ENCODE data around the gene USP48. TPM values are rescaled to one million over a fixed set of nuclear protein-coding genes. Genes with fewer than 3 reads are reported as not detected.
A peak's percentile ranks its signal among the peaks of the same experiment; 100 is the strongest.

USP48 gene
- polyA plus RNA-seq, 1 experiment, result 43.6 TPM

DNA sequence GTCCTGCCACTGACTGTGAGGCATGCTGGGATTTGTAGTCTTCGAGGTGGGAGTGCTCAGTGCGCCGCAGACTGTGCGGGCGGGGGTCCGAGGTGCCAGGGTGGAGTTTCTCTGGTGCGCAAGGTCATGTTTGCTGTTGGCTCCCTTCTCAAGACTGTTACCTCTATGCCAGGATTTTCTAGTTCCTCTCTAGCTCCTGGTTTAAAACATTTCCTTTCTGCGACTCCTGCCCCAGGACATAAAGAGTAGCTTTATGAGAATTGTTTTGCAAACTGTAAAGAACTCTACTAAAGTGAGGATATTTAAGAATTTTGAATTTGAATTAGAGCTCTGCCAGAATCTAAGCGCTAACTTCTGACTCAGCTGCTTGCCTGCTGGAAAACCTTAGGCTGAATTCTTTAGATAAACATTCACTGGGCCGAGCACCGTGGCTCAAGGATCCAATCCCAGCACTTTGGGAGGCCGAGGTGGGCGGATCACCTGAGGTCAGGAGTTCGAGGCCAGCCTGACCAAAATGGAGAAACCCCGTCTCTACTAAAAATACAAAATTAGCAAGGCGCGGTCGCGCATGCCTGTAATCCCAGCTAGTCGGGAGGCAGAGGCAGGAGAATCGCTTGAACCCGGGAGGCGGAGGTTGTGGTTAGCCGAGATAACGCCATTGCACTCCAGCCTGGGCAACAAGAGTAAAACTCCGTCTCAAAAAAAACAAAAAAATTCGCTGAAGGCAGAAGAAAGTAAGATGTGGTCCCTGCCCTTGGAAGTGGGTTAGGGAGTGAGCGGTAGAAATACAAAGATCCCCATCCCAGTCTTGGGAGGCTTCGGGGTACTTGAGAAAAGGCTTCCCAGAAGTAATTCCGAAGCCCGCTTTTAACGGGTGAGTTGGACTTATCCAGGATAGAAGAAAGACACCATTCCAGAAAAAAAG lies 992 bp upstream of the USP48 start:
- Histone ChIP-seq H3K9me3 (ENCODE audit: control insufficient read depth, insufficient read depth, low read length) (no peaks in the 10 kb centered on the region; the same call in 1 of the 2 replicates), H3K27me3 (ENCODE audit: control insufficient read depth, insufficient read depth, low read length) (no peaks in the 10 kb centered on the region), H3K4me3 (ENCODE audit: low read depth, low read length) (peak overlapping the region; percentile 95), H3K27ac (ENCODE audit: low read depth, low read length) (peak overlapping the region; percentile 100)
- POLR2A ChIA-PET, result interaction anchor here (0.7 kb wide), 2 partner anchors 35 to 147 kb away, joined by 3 read pairs; no protein-coding TSS in a partner anchor
- DNase-seq (ENCODE audit: low read depth, low spot score), result peak; percentile 55
- TF ChIP-seq, protein P1, sequence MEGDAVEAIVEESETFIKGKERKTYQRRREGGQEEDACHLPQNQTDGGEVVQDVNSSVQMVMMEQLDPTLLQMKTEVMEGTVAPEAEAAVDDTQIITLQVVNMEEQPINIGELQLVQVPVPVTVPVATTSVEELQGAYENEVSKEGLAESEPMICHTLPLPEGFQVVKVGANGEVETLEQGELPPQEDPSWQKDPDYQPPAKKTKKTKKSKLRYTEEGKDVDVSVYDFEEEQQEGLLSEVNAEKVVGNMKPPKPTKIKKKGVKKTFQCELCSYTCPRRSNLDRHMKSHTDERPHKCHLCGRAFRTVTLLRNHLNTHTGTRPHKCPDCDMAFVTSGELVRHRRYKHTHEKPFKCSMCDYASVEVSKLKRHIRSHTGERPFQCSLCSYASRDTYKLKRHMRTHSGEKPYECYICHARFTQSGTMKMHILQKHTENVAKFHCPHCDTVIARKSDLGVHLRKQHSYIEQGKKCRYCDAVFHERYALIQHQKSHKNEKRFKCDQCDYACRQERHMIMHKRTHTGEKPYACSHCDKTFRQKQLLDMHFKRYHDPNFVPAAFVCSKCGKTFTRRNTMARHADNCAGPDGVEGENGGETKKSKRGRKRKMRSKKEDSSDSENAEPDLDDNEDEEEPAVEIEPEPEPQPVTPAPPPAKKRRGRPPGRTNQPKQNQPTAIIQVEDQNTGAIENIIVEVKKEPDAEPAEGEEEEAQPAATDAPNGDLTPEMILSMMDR (IDR thresholded peaks at IDR 0.05; ENCODE audit: low read depth, low read length), result no peak
- CTCF ChIA-PET, result no interaction called here

DNA sequence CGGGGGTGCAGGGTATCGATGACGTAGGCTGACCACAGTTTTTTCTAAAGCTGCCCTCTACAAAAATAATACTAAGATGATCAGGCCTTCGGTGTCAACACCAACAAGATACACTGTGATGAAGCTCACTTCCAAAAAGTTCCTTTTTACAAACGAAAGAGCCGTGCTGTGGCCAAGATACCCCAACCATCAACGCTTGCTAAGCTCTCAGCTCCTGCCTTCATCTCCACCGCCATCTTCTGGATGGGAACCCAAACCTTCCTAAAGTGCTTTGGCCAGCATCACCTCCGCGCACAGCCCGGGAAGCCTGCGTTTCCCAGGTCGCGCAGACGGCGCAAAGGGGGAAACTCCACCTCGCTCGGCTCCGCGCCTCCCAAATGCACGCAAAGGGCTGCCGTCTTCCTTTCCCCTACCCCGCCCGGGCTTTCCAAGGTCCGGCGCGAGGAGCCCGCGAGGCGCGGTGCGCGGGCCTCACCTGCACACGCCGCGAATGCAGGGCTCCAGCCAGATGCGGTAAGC lies 541 bp downstream of the USP48 start:
- no peaks in the 10 kb centered on the region; the same call in 1 of the 2 replicates for H3K9me3 ChIP-seq (ENCODE audit: control insufficient read depth, insufficient read depth, low read length)
- TF ChIP-seq, protein P1 (IDR thresholded peaks at IDR 0.05; ENCODE audit: low read depth, low read length), result peak; percentile 47
- CTCF ChIA-PET, result interaction anchor here (0.6 to 1.6 kb wide), 2 partner anchors 59 to 79 kb away, joined by 3 to 7 read pairs; no protein-coding TSS in a partner anchor
- POLR2A ChIA-PET, result interaction anchor here (0.6 to 2.3 kb wide), 4 partner anchors 17 to 1562 kb away, joined by 3 to 5 read pairs (median 5); partner anchors contain the start of gene HNRNPR
- no peak for DNase-seq (ENCODE audit: low read depth, low spot score)
- H3K27me3 ChIP-seq (ENCODE audit: control insufficient read depth, insufficient read depth, low read length), result no peaks in the 10 kb centered on the region
- peak overlapping the region; percentile 80 for H3K27ac ChIP-seq (ENCODE audit: low read depth, low read length)
- H3K4me3 ChIP-seq (ENCODE audit: low read depth, low read length), result peak overlapping the region; percentile 95

DNA sequence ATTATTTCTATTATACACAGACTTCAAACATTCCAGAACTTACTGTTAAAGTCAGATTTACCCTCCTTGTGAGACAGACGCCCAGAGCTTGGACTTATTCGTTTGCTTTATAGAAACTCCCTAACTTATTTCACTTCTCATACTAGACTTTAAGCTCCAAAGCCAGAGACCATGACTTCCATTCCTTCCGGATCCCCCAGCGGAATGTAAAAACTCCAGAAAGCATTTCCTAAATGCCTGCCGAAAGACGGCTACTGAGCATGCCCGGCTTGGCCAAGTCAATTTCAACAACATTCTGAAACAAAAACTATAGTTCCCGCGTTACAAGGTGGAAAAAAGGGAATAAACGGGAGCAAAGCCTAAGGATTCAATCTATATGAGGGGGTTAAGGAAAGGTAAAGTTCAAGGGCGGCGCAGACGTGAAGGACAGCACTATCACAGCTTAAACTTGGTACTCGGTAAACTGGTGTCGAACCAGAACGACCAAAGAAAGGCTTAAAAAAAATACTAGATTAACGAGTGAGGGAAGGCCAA lies 1.1 kb downstream of the USP48 start:
- CTCF ChIA-PET, result interaction anchor here (0.6 to 1.6 kb wide), 4 partner anchors 12 to 78 kb away, joined by 3 to 7 read pairs (median 4); no protein-coding TSS in a partner anchor
- TF ChIP-seq, protein P1 (IDR thresholded peaks at IDR 0.05; ENCODE audit: low read depth, low read length), result no peak

DNA sequence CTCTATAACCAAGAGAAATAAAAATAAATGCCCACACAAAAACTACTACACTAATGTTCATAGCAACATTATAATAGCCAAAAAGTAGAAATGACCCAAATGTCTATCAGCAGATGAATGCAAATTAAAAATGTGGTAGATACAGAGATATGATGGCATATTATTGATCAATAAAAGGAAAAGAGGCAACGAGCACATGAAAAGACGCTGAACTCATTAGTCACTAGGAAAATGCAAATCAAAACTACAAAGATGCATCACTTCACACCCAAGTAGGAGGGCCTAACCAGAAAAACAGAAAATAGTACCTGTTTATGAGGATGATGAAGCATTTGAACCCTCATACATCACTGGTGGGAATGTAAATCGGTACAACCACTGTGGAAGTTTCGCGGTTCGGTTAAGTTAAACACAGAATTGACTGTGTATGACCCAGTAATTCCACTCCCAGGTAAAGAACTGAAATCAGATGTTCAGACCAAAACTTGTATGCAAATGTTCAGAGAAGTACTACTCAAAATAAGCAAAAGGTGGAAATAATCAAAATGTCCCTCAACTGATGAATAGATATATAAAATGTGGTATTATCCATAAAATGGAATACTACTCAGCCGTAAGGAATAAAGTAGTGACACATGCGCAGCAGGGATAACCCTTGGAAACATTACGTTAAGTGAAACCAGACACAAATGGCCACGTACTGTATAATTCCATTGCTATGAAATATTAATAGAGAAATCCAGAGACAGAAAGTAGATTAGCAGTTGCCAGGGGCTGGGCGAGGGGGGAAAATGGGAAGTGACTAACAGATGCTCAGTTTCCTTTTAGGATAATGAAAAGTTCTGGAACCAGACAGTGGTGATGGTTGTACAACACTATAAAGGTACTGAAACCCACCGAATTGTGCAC lies 3.1 kb downstream of the USP48 start:
- DNase-seq (ENCODE audit: low read depth, low spot score), result no peak
- TF ChIP-seq, protein P1 (IDR thresholded peaks at IDR 0.05; ENCODE audit: low read depth, low read length), result no peak
- POLR2A ChIA-PET, result no interaction called here
- H3K9me3 ChIP-seq (ENCODE audit: control insufficient read depth, insufficient read depth, low read length), result no peaks in the 10 kb centered on the region; the same call in 1 of the 2 replicates
- H3K27ac ChIP-seq (ENCODE audit: low read depth, low read length), result no peak overlapping the region
- H3K27me3 ChIP-seq (ENCODE audit: control insufficient read depth, insufficient read depth, low read length), result no peaks in the 10 kb centered on the region
- CTCF ChIA-PET, result no interaction called here
- H3K4me3 ChIP-seq (ENCODE audit: low read depth, low read length), result no peak overlapping the region

More for the DNA sequence above, 1.1 kb downstream of the USP48 start:
- no peak for DNase-seq (ENCODE audit: low read depth, low spot score)
- no peaks in the 10 kb centered on the region; the same call in 1 of the 2 replicates for H3K9me3 ChIP-seq (ENCODE audit: control insufficient read depth, insufficient read depth, low read length)
- POLR2A ChIA-PET, result interaction anchor here (2.3 kb wide), 1 partner anchor 17 kb away, joined by 5 read pairs; no protein-coding TSS in a partner anchor
- H3K4me3 ChIP-seq (ENCODE audit: low read depth, low read length), result peak overlapping the region; percentile 95
- no peaks in the 10 kb centered on the region for H3K27me3 ChIP-seq (ENCODE audit: control insufficient read depth, insufficient read depth, low read length)
- peak overlapping the region; percentile 80 for H3K27ac ChIP-seq (ENCODE audit: low read depth, low read length)

All from AG04450 (cell line).